Mesothelial cell of epicardium (in vitro differentiated cells): ENCODE measurements around the gene TEK. TPM values are rescaled to one million over a fixed set of nuclear protein-coding genes. Genes with fewer than 3 reads are reported as not detected.

Experiments used
- DNase-seq, 2 experiments: peaks; one replicate each; pipeline ENCODE4 v3.0.0; 2021; ENCODE audit warnings: low spot score in 2 of 2; ENCODE audit not compliant: unreplicated experiment in 2 of 2
- H3K27ac Mint-ChIP-seq: 2 replicates; pipeline ENCODE4 v1.8.0; 2021; ENCODE audit warnings: mixed read lengths
- H3K27me3 Mint-ChIP-seq: 2 replicates; pipeline ENCODE4 v1.8.0; 2021; ENCODE audit warnings: low read depth, mixed read lengths
- H3K36me3 Mint-ChIP-seq: 2 replicates; pipeline ENCODE4 v1.8.0; 2021; ENCODE audit warnings: mixed read lengths
- H3K4me1 Mint-ChIP-seq: 2 replicates; pipeline ENCODE4 v1.8.0; 2021; ENCODE audit warnings: mixed read lengths
- H3K4me3 Mint-ChIP-seq: 2 replicates; pipeline ENCODE4 v1.8.0; 2021; ENCODE audit warnings: mild to moderate bottlenecking, moderate library complexity, mixed read lengths
- H3K9me3 Mint-ChIP-seq: 2 replicates; pipeline ENCODE4 v1.8.0; 2021; ENCODE audit warnings: mixed read lengths
- total RNA-seq: library from RNA; stranded (reverse); gene quantifications from 3 replicates; pipeline ENCODE4 v1.2.1, GENCODE V29; 2021
- TF ChIP-seq, protein P1 (sequence below): fragments of 200-600 bp; sonication (generic); IDR thresholded peaks from one replicate; pipeline ENCODE4 v1.5.0; 2021; ENCODE audit warnings: antibody characterized with exemption; ENCODE audit not compliant: unreplicated experiment

The TEK gene
- total RNA-seq, 1 donor from 2014 or later: 6.7 TPM

- Mint-ChIP-seq H3K4me3 (no peak overlapping the region), H3K9me3 (no peaks in the 10 kb centered on the region), H3K4me1 (peaks cover 35% of the 10 kb centered on the region), H3K36me3 (no peaks in the 10 kb centered on the region), H3K27me3 (no peaks in the 10 kb centered on the region), H3K27ac (peak overlapping the region; percentile 80)
- no peak for DNase-seq
- TF ChIP-seq, protein P1, sequence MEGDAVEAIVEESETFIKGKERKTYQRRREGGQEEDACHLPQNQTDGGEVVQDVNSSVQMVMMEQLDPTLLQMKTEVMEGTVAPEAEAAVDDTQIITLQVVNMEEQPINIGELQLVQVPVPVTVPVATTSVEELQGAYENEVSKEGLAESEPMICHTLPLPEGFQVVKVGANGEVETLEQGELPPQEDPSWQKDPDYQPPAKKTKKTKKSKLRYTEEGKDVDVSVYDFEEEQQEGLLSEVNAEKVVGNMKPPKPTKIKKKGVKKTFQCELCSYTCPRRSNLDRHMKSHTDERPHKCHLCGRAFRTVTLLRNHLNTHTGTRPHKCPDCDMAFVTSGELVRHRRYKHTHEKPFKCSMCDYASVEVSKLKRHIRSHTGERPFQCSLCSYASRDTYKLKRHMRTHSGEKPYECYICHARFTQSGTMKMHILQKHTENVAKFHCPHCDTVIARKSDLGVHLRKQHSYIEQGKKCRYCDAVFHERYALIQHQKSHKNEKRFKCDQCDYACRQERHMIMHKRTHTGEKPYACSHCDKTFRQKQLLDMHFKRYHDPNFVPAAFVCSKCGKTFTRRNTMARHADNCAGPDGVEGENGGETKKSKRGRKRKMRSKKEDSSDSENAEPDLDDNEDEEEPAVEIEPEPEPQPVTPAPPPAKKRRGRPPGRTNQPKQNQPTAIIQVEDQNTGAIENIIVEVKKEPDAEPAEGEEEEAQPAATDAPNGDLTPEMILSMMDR: no peak
Observed at GRCh38 chr9:27152405-27152718, 43.3 kb downstream of the TEK start.

DNA sequence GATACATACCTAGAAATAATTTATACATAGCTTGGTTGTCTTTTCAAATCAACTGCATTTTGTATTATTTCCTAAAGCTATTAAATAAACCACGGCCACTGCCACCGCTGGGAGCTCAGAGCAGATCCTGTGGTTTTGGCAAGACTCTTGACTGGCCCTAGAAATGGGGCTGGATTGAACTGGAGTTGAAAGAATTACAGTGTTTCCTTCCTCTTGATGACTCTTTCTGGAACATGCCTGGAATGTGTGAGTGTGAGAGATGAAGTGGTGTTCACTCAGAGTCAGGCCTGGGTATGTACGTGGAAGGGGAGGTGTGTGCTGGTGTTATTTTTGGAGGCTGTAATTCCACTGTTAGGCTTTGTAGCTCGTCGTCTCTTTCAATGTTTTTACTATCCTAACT is 45.9 kb downstream of the TEK start:
- no peak for DNase-seq
- H3K4me1 Mint-ChIP-seq: peaks cover 35% of the 10 kb centered on the region
- H3K36me3 Mint-ChIP-seq: no peaks in the 10 kb centered on the region
- peaks cover 6% of the 10 kb centered on the region for H3K9me3 Mint-ChIP-seq
- H3K4me3 Mint-ChIP-seq: no peak overlapping the region
- peak overlapping the region; percentile 70 for H3K27ac Mint-ChIP-seq
- TF ChIP-seq, protein P1: no peak
- no peaks in the 10 kb centered on the region for H3K27me3 Mint-ChIP-seq

- H3K27me3 Mint-ChIP-seq: no peaks in the 10 kb centered on the region
- peaks cover 6% of the 10 kb centered on the region for H3K9me3 Mint-ChIP-seq
- peaks cover 19% of the 10 kb centered on the region for H3K4me1 Mint-ChIP-seq
- TF ChIP-seq, protein P1: no peak
- no peak for DNase-seq
- H3K27ac Mint-ChIP-seq: peak overlapping the region; percentile 30
- no peak overlapping the region for H3K4me3 Mint-ChIP-seq
- H3K36me3 Mint-ChIP-seq: no peaks in the 10 kb centered on the region
Observed at GRCh38 chr9:27157097-27157496, 48.1 kb downstream of the TEK start.

- Mint-ChIP-seq H3K36me3 (no peaks in the 10 kb centered on the region), H3K4me1 (peaks cover 14% of the 10 kb centered on the region), H3K4me3 (no peak overlapping the region), H3K27me3 (no peaks in the 10 kb centered on the region), H3K27ac (no peak overlapping the region), H3K9me3 (peaks cover 6% of the 10 kb centered on the region)
- TF ChIP-seq, protein P1: no peak
- no peak for DNase-seq
Observed at GRCh38 chr9:27157736-27158135, 48.7 kb downstream of the TEK start.

- TF ChIP-seq, protein P1: no peak
- no peak for DNase-seq
- Mint-ChIP-seq H3K36me3 (no peaks in the 10 kb centered on the region), H3K4me3 (no peak overlapping the region), H3K4me1 (peaks cover 13% of the 10 kb centered on the region), H3K27me3 (no peaks in the 10 kb centered on the region), H3K9me3 (peaks cover 6% of the 10 kb centered on the region), H3K27ac (no peak overlapping the region)
Observed at GRCh38 chr9:27160636-27161035, 51.6 kb downstream of the TEK start.

DNA sequence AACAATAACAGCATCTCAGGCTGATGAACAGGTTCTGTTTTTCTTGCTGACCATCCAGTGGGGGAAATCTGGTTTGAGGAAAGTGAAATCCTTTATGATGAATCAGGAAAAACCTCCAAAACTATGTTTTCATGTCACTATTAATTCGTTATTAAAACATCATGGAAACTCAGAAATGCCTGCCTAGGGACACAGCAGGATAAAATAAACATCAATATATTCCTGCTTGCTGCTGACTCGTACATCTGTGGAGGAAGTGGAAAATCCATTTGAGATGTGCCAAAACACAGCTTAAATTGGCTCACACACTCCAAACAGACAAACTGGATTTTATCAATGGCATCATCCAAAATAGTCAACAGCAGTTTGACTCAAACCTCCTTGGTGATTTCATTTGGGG is 53.0 kb downstream of the TEK start:
- H3K4me1 Mint-ChIP-seq: peaks cover 12% of the 10 kb centered on the region
- TF ChIP-seq, protein P1: no peak
- no peak for DNase-seq
- no peak overlapping the region for H3K27ac Mint-ChIP-seq
- H3K9me3 Mint-ChIP-seq: peaks cover 6% of the 10 kb centered on the region
- no peak overlapping the region for H3K4me3 Mint-ChIP-seq
- no peaks in the 10 kb centered on the region for H3K27me3 Mint-ChIP-seq
- H3K36me3 Mint-ChIP-seq: no peaks in the 10 kb centered on the region
